HG02943 (cell line): ENCODE results near the gene BZW1.

Experiments used
- ATAC-seq: cut with Tn5 transposase; IDR thresholded peaks from one replicate; pipeline ENCODE4 v1.9.1; 2021; ENCODE audit warnings: mild to moderate bottlenecking, low read depth, moderate library complexity; ENCODE audit not compliant: unreplicated experiment

The BZW1 gene

GRCh38 chr2:200828572-200829257 is 17.0 kb downstream of the BZW1 start:
- ATAC-seq, result no peak

- no peak for ATAC-seq
Observed at GRCh38 chr2:200829258-200829655, 17.5 kb downstream of the BZW1 start.

- no peak for ATAC-seq
Observed at GRCh38 chr2:200834701-200835100, 23.0 kb downstream of the BZW1 start.

- no peak for ATAC-seq
Observed at GRCh38 chr2:200839513-200839912, 27.8 kb downstream of the BZW1 start.

GRCh38 chr2:200843993-200844948 is 32.6 kb downstream of the BZW1 start:
- ATAC-seq, result no peak

GRCh38 chr2:200845194-200845593 is 33.5 kb downstream of the BZW1 start:
- ATAC-seq, result no peak

- ATAC-seq, result no peak
Observed at GRCh38 chr2:200845669-200846325, 34.1 kb downstream of the BZW1 start.

- no peak for ATAC-seq
Observed at GRCh38 chr2:200847269-200847668, 35.6 kb downstream of the BZW1 start.

- no peak for ATAC-seq
Observed at GRCh38 chr2:200847939-200848338, 36.2 kb downstream of the BZW1 start.

- no peak for ATAC-seq
Observed at GRCh38 chr2:200850512-200851256, 39.0 kb downstream of the BZW1 start.

- no peak for ATAC-seq
Observed at GRCh38 chr2:200851398-200852248, 39.9 kb downstream of the BZW1 start.

GRCh38 chr2:200852605-200853004 is 40.9 kb downstream of the BZW1 start:
- ATAC-seq, result no peak

GRCh38 chr2:200856806-200857205 is 45.1 kb downstream of the BZW1 start:
- ATAC-seq, result no peak

- ATAC-seq, result no peak
Observed at GRCh38 chr2:200860092-200860795, 48.5 kb downstream of the BZW1 start.

- ATAC-seq, result no peak
Observed at GRCh38 chr2:200861617-200862155, 50.0 kb downstream of the BZW1 start.

GRCh38 chr2:200862532-200863000 is 50.9 kb downstream of the BZW1 start:
- ATAC-seq, result no peak

- ATAC-seq, result peak; percentile 9
Observed at GRCh38 chr2:200863782-200864175, 52.1 kb downstream of the BZW1 start.

GRCh38 chr2:200864176-200865034 is 52.7 kb downstream of the BZW1 start, which contains the start of gene CLK1:
Gene CLK1 (minus strand): TSS chr2:200864658. CDS start chr2:200861862, 2,796 bp downstream.
- ATAC-seq, result peak; percentile 76
